Brain microvascular endothelial cell (primary cell): Measurements from ENCODE around the gene GABRA6.

Experiments used
- DNase-seq: peaks from one replicate; pipeline ENCODE4 v3.0.0-alpha.2; 2020
- H3K27ac ChIP-seq: fragments of 250-450 bp; sonication (Bioruptor Pico); 2 replicates; pipeline ENCODE4 v1.5.1; 2020; ENCODE audit warnings: mild to moderate bottlenecking, moderate library complexity
- H3K27me3 ChIP-seq: fragments of 250-450 bp; sonication (Bioruptor Pico); replicated peaks from 2 replicates; pipeline ENCODE4 v1.5.1; 2020; ENCODE audit warnings: mild to moderate bottlenecking
- H3K36me3 ChIP-seq: fragments of 250-450 bp; sonication (Bioruptor Pico); replicated peaks from 2 replicates; pipeline ENCODE4 v1.5.1; 2020; ENCODE audit warnings: mild to moderate bottlenecking
- H3K4me3 ChIP-seq: 2 replicates; pipeline ENCODE4 v1.5.1; 2011; ENCODE audit warnings: low read depth, mild to moderate bottlenecking, control low read depth, low read length, moderate library complexity
- CTCF ChIP-seq: IDR thresholded peaks from 2 replicates; pipeline ENCODE4 v1.5.1; 2011; ENCODE audit warnings: low read depth, mild to moderate bottlenecking, moderate library complexity, low read length, control low read depth, inconsistent platforms; ENCODE audit errors: missing control alignments
- in situ Hi-C: cut with HindIII; loops from 2 replicates; pipeline ENCODE4 v1.10.0; 2017; ENCODE audit warnings: low sequenced_read_pairs, low pct_ligation_motif_present

Gene GABRA6

DNA sequence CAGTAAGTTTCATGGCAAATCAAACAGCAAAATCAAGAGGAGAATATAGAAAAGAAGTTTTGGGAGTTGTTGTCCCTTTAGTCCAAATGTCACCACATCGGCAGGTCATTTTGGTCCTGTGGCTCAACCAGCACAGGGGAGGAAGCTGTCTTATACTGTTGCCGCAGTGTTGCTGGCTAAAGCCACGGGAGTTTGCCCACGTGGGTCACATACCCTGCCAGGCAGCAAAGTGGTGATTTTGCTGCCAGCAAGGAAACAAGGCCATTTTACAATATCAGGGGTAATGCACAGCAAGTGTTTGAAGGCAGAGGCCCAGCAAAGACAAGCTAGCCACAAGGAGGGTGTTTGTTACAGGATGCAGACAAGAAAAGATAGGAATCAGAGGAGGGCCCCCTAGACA, 14.5 kb downstream of the GABRA6 start:
- Histone ChIP-seq H3K27ac (no peak overlapping the region), H3K36me3 (no peaks in the 10 kb centered on the region), H3K4me3 (no peak overlapping the region), H3K27me3 (no peaks in the 10 kb centered on the region)
- no peak for DNase-seq
- in situ Hi-C loops = no loop called here
- TF ChIP-seq CTCF = no peak

GRCh38 chr5:161703528-161703927, 18.0 kb downstream of the GABRA6 start:
- no peak overlapping the region for H3K27ac ChIP-seq
- in situ Hi-C loops = no loop called here
- no peak for DNase-seq
- H3K4me3 ChIP-seq = no peak overlapping the region
- H3K36me3 ChIP-seq = no peaks in the 10 kb centered on the region
- no peak for TF ChIP-seq CTCF
- H3K27me3 ChIP-seq = no peaks in the 10 kb centered on the region

DNA sequence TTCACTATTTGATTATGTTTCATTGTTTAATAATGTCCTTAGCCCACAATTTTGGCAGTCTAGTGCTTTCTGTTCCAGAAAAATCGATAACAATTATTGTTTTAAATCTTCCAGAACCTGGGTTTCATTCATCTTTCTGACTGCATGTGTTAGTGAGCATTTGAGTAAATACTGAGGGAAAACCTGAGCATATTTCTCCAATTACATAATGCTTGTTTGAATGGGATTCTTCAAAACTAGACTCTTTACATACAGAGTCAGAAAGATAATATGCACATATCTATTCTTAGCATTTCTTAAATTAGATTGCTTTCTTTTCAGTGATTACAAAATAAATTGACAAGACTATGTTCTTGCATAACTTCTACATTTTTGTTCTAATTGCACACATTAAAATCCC, 21.9 kb downstream of the GABRA6 start:
- in situ Hi-C loops = no loop called here
- Histone ChIP-seq H3K27me3 (no peaks in the 10 kb centered on the region), H3K27ac (no peak overlapping the region), H3K4me3 (no peak overlapping the region), H3K36me3 (no peaks in the 10 kb centered on the region)
- no peak for TF ChIP-seq CTCF
- DNase-seq = no peak

- Histone ChIP-seq H3K27ac (no peak overlapping the region), H3K4me3 (no peak overlapping the region), H3K36me3 (no peaks in the 10 kb centered on the region), H3K27me3 (no peaks in the 10 kb centered on the region)
- in situ Hi-C loops = no loop called here
- no peak for DNase-seq
- no peak for TF ChIP-seq CTCF
Observed at GRCh38 chr5:161709239-161709638, 23.7 kb downstream of the GABRA6 start.

GRCh38 chr5:161713042-161713441, 27.5 kb downstream of the GABRA6 start:
- no peak for DNase-seq
- Histone ChIP-seq H3K4me3 (no peak overlapping the region), H3K27ac (no peak overlapping the region), H3K36me3 (no peaks in the 10 kb centered on the region), H3K27me3 (no peaks in the 10 kb centered on the region)
- in situ Hi-C loops = no loop called here
- no peak for TF ChIP-seq CTCF

DNA sequence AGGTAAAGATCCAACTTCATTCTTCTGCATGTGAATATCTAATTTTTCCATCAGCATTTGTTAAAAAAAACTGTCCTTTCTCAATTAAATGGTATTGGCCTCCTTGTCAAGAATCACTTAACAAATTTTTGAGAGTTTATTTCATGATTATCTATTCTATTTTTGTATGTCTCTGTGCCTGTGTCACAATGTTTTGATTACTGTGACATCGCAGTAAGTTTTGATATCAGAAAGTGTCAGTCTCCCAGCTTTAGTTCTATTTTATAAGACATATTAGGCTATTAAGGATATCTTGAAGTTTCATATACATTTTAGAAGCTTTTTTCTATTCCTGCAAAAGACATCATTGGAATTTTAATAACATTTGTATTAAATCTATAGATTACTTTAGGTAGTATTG, 33.6 kb downstream of the GABRA6 start:
- no peak for TF ChIP-seq CTCF
- in situ Hi-C loops = no loop called here
- no peak overlapping the region for H3K4me3 ChIP-seq
- H3K27ac ChIP-seq = no peak overlapping the region
- no peak for DNase-seq
- no peaks in the 10 kb centered on the region for H3K36me3 ChIP-seq
- H3K27me3 ChIP-seq = no peaks in the 10 kb centered on the region
